A549 (cell line): ENCODE results near the gene COL15A1. TPM values are rescaled to one million over a fixed set of nuclear protein-coding genes. Genes with fewer than 3 reads are reported as not detected.

Experiments used
- ATAC-seq, 2 experiments: fragments of 200-7000 bp in 1 of 2; fragments of >200 bp in 1 of 2; cut with Nextera tagmentation in 1 of 2; cut with Tn5 transposase in 1 of 2; 3 replicates each; pipeline versions ENCODE4 v1.8.0 to v1.9.1; 2018 to 2020; ENCODE audit warnings: mild to moderate bottlenecking in 1 of 2, moderate library complexity in 1 of 2
- CTCF ChIA-PET: fragments of 300-600 bp; sonication (Branson Sonifier 250); formaldehyde crosslinking; extraction: SDS; loops from one replicate; lab custom pipeline; 2021; ENCODE audit warnings: antibody characterized with exemption, inconsistent platforms; lab: Yijun Ruan, JAX
- POLR2A ChIA-PET: fragments of 350-600 bp; formaldehyde crosslinking; extraction: SDS; loops from one replicate; lab custom pipeline; 2021; ENCODE audit warnings: antibody characterized with exemption, inconsistent platforms; lab: Yijun Ruan, JAX
- DNase-seq, 2 experiments: peaks; one replicate each; pipeline versions ENCODE4 v3.0.0 to v3.0.0-alpha.2; 2011 to 2016; ENCODE audit warnings: low read depth in 1 of 2, low spot score in 1 of 2
- FAIRE-seq: peaks from 2 replicates; lab custom pipeline; 2011; peaks lifted over from hg19 to GRCh38; lab: Jason Lieb, UNC
- H3K27ac ChIP-seq, 2 experiments: fragments of >200 bp; sonication (Bioruptor Twin); formaldehyde crosslinking; 3 replicates each; pipeline ENCODE4 v1.5.1; 2016 to 2017
- H3K4me1 ChIP-seq: fragments of >200 bp; sonication (Bioruptor Twin); formaldehyde crosslinking; 3 replicates; pipeline ENCODE4 v1.6.1; 2016
- H3K4me2 ChIP-seq: fragments of >200 bp; sonication (Bioruptor Twin); formaldehyde crosslinking; 3 replicates; pipeline ENCODE4 v1.6.1; 2016
- H3K4me3 ChIP-seq: fragments of >200 bp; sonication (Bioruptor Twin); formaldehyde crosslinking; 3 replicates; pipeline ENCODE4 v1.5.1; 2016
- H3K9me3 ChIP-seq: fragments of >200 bp; sonication (Bioruptor Twin); formaldehyde crosslinking; 3 replicates; pipeline ENCODE4 v1.6.1; 2016
- BCL3 ChIP-seq: fragments of >200 bp; sonication (Bioruptor Twin); formaldehyde crosslinking; IDR thresholded peaks from 3 replicates; pipeline ENCODE4 v1.6.1; 2016
- CEBPB ChIP-seq, 2 experiments: fragments of >200 bp in 1 of 2; sonication (Bioruptor Twin) in 1 of 2; formaldehyde crosslinking in 1 of 2; IDR thresholded peaks; 2 replicates each; pipeline ENCODE4 v1.6.1; 2012 to 2016
- CHD2 ChIP-seq: fragments of 150-350 bp; IDR thresholded peaks from 2 replicates; pipeline ENCODE4 v1.6.1; 2014; ENCODE audit warnings: low read length; ENCODE audit not compliant: partially characterized antibody
- EHF ChIP-seq: fragments of 250-450 bp; sonication (Bioruptor Pico); IDR thresholded peaks from 2 replicates; pipeline ENCODE4 v1.5.0; 2020; ENCODE audit warnings: mild to moderate bottlenecking
- ELK1 ChIP-seq: fragments of 150-350 bp; IDR thresholded peaks from 2 replicates; pipeline ENCODE4 v1.6.1; 2014; ENCODE audit warnings: low read depth, mild to moderate bottlenecking, low read length
- GATA3 ChIP-seq: IDR thresholded peaks from 2 replicates; pipeline ENCODE4 v1.6.1; 2012; ENCODE audit warnings: borderline replicate concordance
- HDAC2 ChIP-seq: fragments of 200-600 bp; sonication (generic); IDR thresholded peaks from 2 replicates; pipeline ENCODE4 v1.6.1; 2016
- JUN ChIP-seq, 2 experiments: fragments of >200 bp; sonication (Bioruptor Twin); formaldehyde crosslinking; IDR thresholded peaks; 2 replicates in 1 of 2; 3 replicates in 1 of 2; pipeline ENCODE4 v1.6.1; 2016 to 2017
- KDM5A ChIP-seq: fragments of 200-600 bp; sonication (generic); IDR thresholded peaks from 2 replicates; pipeline ENCODE4 v1.6.1; 2016; ENCODE audit warnings: antibody characterized with exemption, mild to moderate bottlenecking
- NPAS2 ChIP-seq: fragments of 250-450 bp; sonication (Bioruptor Pico); IDR thresholded peaks from 2 replicates; pipeline ENCODE4 v1.8.0; 2022; ENCODE audit warnings: mild to moderate bottlenecking, moderate library complexity, borderline replicate concordance
- PBX3 ChIP-seq: IDR thresholded peaks from 2 replicates; pipeline ENCODE4 v1.6.1; 2012
- POLR2A ChIP-seq: IDR thresholded peaks from 2 replicates; pipeline ENCODE4 v1.6.1; 2012; ENCODE audit warnings: mild to moderate bottlenecking, low read length
- RAD21 ChIP-seq, 2 experiments: fragments of >200 bp in 1 of 2; sonication (Bioruptor Twin) in 1 of 2; formaldehyde crosslinking in 1 of 2; IDR thresholded peaks in 1 of 2; conservative IDR thresholded peaks in 1 of 2; 2 replicates in 1 of 2; 3 replicates in 1 of 2; pipeline ENCODE4 v1.6.1; 2012 to 2018; ENCODE audit warnings: inconsistent platforms in 1 of 2
- RARB ChIP-seq: fragments of 250-450 bp; sonication (Bioruptor Pico); IDR thresholded peaks from 2 replicates; pipeline ENCODE4 v1.8.0; 2021; ENCODE audit warnings: mild to moderate bottlenecking, moderate library complexity
- REST ChIP-seq: fragments of 200-600 bp; sonication (generic); IDR thresholded peaks from 2 replicates; pipeline ENCODE4 v1.6.1; 2016; ENCODE audit warnings: antibody characterized with exemption, mild to moderate bottlenecking, moderate library complexity
- RNF2 ChIP-seq: fragments of 200-600 bp; sonication (generic); IDR thresholded peaks from 2 replicates; pipeline ENCODE4 v1.6.1; 2016; ENCODE audit warnings: low read depth, mild to moderate bottlenecking, antibody characterized with exemption, moderate library complexity, borderline replicate concordance
- TP53 ChIP-seq: fragments of 250-450 bp; sonication (Bioruptor Pico); IDR thresholded peaks from 2 replicates; pipeline ENCODE4 v1.5.0; 2021; ENCODE audit warnings: mild to moderate bottlenecking, moderate library complexity
- ZC3H11A ChIP-seq: fragments of 450-650 bp; IDR thresholded peaks from 2 replicates; pipeline ENCODE4 v1.6.1; 2014; ENCODE audit warnings: antibody characterized with exemption, mild to moderate bottlenecking
- ZFP36 ChIP-seq: fragments of 450-650 bp; IDR thresholded peaks from 2 replicates; pipeline ENCODE4 v1.6.1; 2014; ENCODE audit warnings: borderline replicate concordance; ENCODE audit not compliant: partially characterized antibody
- WGBS: methylation state at CpG from one replicate; pipeline ENCODE4 v1.1.6; 2017; ENCODE audit errors: missing lambda C conversion rate; 5-methylcytosine and 5-hydroxymethylcytosine counted together
- polyA plus RNA-seq, 4 experiments: library from polyadenylated mRNA; depleted of rRNA in 3 of 4; stranded (reverse); fragments of >200 nt; fragmentation: RNase III in 1 of 4; extraction: RNeasy Plus Mini Kit Qiagen cat#74134 plus additional on column Dnase treatment in 1 of 4; gene quantifications; 2 replicates in 3 of 4; 3 replicates in 1 of 4; pipeline ENCODE4 v1.2.3, GENCODE V29; 2011 to 2017

Gene COL15A1
- polyA plus RNA-seq, 2 of the 4 experiments (the other 2 are of a cell fraction) = 0.09 to 0.12 TPM

- Histone ChIP-seq H3K4me2 (peak overlapping the region; percentile 73), H3K9me3 (0 out of 3 replicates have a peak, but pooled peaks cover 3% of the 10 kb centered on the region), H3K27ac (peak overlapping the region; percentile 86 to 94), H3K4me1 (peaks cover 32% of the 10 kb centered on the region), H3K4me3 (peak overlapping the region; percentile 83)
- DNase-seq = peak; percentile 63 to 69
- WGBS = under 1% methylated on average over 37 of the region's 118 CpGs
- ATAC-seq = peak; percentile 76 to 77
- TF ChIP-seq CEBPB (IDR thresholded peaks at IDR 0.05) = no peak
- TF ChIP-seq KDM5A = no peak
- TF ChIP-seq RNF2 = no peak
- TF ChIP-seq ZFP36 = no peak
- peak; percentile 63; the same call in 1 of the 2 replicates for TF ChIP-seq POLR2A
- no peak for TF ChIP-seq CHD2
- TF ChIP-seq RAD21 (conservative IDR thresholded peaks at IDR 0.05 in 1 of 2, IDR thresholded peaks at IDR 0.05 in 1 of 2) = no peak
- no peak for TF ChIP-seq GATA3
- no peak for TF ChIP-seq NPAS2 (CRISPR knock-in tag)
- no peak for TF ChIP-seq ZC3H11A
- peak in 1 of 2 experiments; percentile 50; a peak in 3 of 5 replicates for TF ChIP-seq JUN (IDR thresholded peaks at IDR 0.05)
- no peak for TF ChIP-seq HDAC2
- no peak for TF ChIP-seq EHF
- no peak for TF ChIP-seq ELK1
- 0 out of 2 replicates have a peak, but pooled peaks have one; percentile 44 for TF ChIP-seq TP53 (CRISPR knock-in tag)
- no peak for TF ChIP-seq REST
- TF ChIP-seq RARB (CRISPR knock-in tag) = no peak
- TF ChIP-seq BCL3 = no peak
- TF ChIP-seq PBX3 = no peak
- ChIA-PET POLR2A (interaction anchor here (0.5 to 1.9 kb wide), 9 partner anchors 13 to 1306 kb away, joined by 3 to 9 read pairs (median 3); no protein-coding TSS in a partner anchor), CTCF (interaction anchor here (1.1 to 3.8 kb wide), 11 partner anchors 13 to 257 kb away, joined by 3 to 16 read pairs (median 6); no protein-coding TSS in a partner anchor)
- no peak for FAIRE-seq
Observed at GRCh38 chr9:99105152-99106043, 161.7 kb downstream of the COL15A1 start.
